Calu3 (cell line): ENCODE data around the gene ABCD2. TPM values are rescaled to one million over a fixed set of nuclear protein-coding genes. Genes with fewer than 3 reads are reported as not detected.

Experiments
- Bru-seq: library from RNA; stranded (reverse); fragments of 400-500 nt; gene quantifications from one replicate; lab custom pipeline; 2021; lab: Mats Ljungman, UMichigan
- BruChase-seq, 2 experiments: library from RNA; stranded (reverse); fragments of 400-500 nt; gene quantifications; one replicate each; lab custom pipeline; 2021; lab: Mats Ljungman, UMichigan
- BruUV-seq: library from RNA; stranded (reverse); fragments of 400-500 nt; replicated peaks from 2 replicates; lab custom pipeline; 2021; lab: Mats Ljungman, UMichigan
- CTCF ChIA-PET: fragments of 300-600 bp; sonication (Branson Sonifier 250); formaldehyde crosslinking; loops from one replicate; lab custom pipeline; 2022; ENCODE audit warnings: antibody characterized with exemption; lab: Charles Lee
- DNase-seq: peaks from one replicate; pipeline ENCODE4 v3.0.0; 2022
- H3K27ac Mint-ChIP-seq: one replicate; pipeline ENCODE4 v1.8.0; 2022; ENCODE audit warnings: mixed read lengths; ENCODE audit not compliant: unreplicated experiment
- H3K27me3 Mint-ChIP-seq: one replicate; pipeline ENCODE4 v1.8.0; 2022; ENCODE audit warnings: mixed read lengths; ENCODE audit not compliant: unreplicated experiment
- H3K36me3 Mint-ChIP-seq: one replicate; pipeline ENCODE4 v1.8.0; 2022; ENCODE audit warnings: mild to moderate bottlenecking, moderate library complexity, mixed read lengths; ENCODE audit not compliant: insufficient read depth, unreplicated experiment
- H3K4me1 Mint-ChIP-seq: one replicate; pipeline ENCODE4 v1.8.0; 2022; ENCODE audit warnings: mild to moderate bottlenecking, low read depth, mixed read lengths; ENCODE audit not compliant: unreplicated experiment
- H3K4me3 Mint-ChIP-seq: one replicate; pipeline ENCODE4 v1.8.0; 2022; ENCODE audit warnings: mild to moderate bottlenecking, low read depth, moderate library complexity, mixed read lengths; ENCODE audit not compliant: unreplicated experiment
- H3K9me3 Mint-ChIP-seq: one replicate; pipeline ENCODE4 v1.8.0; 2022; ENCODE audit warnings: low read depth, mixed read lengths; ENCODE audit not compliant: unreplicated experiment
- intact Hi-C: fragments of 100-400 bp; cut with micrococcal nuclease; formaldehyde crosslinking; loops from one replicate; pipeline ENCODE4 v1.10.0; 2022; ENCODE audit not compliant: unreplicated experiment
- long read RNA-seq: library from polyadenylated mRNA; stranded (forward); transcript quantifications from one replicate; pipeline ENCODE4 v2.0.0, GENCODE V29; 2022
- total RNA-seq: library from RNA; stranded (reverse); gene quantifications from 2 replicates; pipeline ENCODE4 v1.2.3, GENCODE V29; 2022
- TF ChIP-seq, protein P1 (sequence below): fragments of 200-600 bp; IDR thresholded peaks from one replicate; pipeline ENCODE4 v1.8.0; 2022; ENCODE audit warnings: antibody characterized with exemption; ENCODE audit not compliant: unreplicated experiment

ABCD2 gene
- total RNA-seq (not detected in 2 replicates), Bru-seq, nascent RNA (percentile 2 among the genes with signal in this experiment), BruChase-seq, experiment 1, labeled RNA remaining after a 6-hour chase (percentile 1 among the genes with signal in this experiment), BruChase-seq, experiment 2, labeled RNA remaining after a 2-hour chase (percentile 1 among the genes with signal in this experiment)
- long read RNA-seq = 0 reads

DNA sequence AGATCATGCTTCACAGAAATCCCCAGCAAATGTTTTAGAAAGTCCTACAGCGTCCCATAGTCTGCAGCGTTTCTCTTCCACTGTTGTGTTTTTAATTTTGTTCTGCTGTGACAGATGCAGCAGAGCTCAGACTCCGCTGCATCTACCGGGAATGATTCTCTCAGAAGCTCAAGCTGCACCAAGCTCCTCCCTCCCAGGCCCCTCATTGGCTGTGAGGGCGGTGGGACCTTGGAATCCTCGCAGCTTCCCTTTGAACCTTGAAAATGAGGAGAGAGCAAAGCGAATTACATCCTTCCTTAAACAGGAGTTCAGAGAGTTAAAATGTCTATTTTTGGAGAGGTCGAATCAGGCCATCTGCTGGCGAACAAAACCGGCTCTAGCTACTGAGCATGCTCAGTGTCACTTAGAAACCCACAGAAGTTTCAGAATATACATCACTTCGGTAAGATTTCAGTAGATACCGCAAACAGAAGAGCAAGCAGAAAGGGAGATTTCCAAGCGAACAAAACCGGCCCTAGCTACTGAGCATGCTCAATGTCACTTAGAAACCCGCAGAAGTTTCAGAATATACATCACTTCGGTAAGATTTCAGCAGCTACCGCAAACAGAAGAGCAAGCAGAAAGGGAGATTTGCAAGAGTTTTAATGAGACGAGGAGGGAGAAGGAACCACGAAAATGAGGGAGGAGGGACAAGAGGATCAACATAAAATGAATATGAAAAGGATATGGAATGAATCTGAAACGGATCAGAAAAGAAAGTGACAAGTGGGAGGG, at the start of gene ABCD2:
TSS of gene ABCD2 (minus strand) at position 144 of the 774 bp plus-strand sequence. CDS start 188 bp downstream, outside the sequence.
- Mint-ChIP-seq H3K27ac (no peak within 1 kb of the TSS), H3K36me3 (no peaks in the 10 kb centered on the region), H3K27me3 (no peaks in the 10 kb centered on the region), H3K4me1 (no peaks in the 10 kb centered on the region), H3K4me3 (no peak within 1 kb of the TSS), H3K9me3 (no peaks in the 10 kb centered on the region)
- no TSS peak for BruUV-seq
- CTCF ChIA-PET = no interaction called here
- peak; percentile 28 for DNase-seq
- intact Hi-C loops = no loop called here
- TF ChIP-seq, protein P1, sequence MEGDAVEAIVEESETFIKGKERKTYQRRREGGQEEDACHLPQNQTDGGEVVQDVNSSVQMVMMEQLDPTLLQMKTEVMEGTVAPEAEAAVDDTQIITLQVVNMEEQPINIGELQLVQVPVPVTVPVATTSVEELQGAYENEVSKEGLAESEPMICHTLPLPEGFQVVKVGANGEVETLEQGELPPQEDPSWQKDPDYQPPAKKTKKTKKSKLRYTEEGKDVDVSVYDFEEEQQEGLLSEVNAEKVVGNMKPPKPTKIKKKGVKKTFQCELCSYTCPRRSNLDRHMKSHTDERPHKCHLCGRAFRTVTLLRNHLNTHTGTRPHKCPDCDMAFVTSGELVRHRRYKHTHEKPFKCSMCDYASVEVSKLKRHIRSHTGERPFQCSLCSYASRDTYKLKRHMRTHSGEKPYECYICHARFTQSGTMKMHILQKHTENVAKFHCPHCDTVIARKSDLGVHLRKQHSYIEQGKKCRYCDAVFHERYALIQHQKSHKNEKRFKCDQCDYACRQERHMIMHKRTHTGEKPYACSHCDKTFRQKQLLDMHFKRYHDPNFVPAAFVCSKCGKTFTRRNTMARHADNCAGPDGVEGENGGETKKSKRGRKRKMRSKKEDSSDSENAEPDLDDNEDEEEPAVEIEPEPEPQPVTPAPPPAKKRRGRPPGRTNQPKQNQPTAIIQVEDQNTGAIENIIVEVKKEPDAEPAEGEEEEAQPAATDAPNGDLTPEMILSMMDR = no peak

DNA sequence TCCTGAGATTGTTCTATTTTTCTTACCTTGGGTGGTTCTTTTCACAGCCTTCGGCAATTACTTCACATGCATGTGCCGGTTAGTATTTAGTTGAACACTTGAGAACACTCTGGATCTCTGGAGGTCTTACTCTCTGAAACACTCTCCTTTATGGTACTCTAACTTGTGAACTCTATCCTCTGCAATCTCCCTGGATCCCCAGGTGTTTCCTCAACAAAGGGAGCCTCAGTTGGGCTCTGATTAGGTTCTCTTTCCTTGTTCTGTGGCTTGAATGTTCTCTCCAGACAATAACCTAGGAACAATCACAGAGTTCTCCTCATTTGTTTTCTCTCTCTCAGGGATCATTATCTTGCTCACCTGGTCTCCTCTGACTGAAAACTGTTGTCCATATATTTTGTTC, 40.5 kb upstream of the ABCD2 start:
- TF ChIP-seq, protein P1 = no peak
- no peak for DNase-seq
- Mint-ChIP-seq H3K4me3 (no peak overlapping the region), H3K9me3 (no peaks in the 10 kb centered on the region), H3K27ac (no peak overlapping the region), H3K36me3 (no peaks in the 10 kb centered on the region), H3K27me3 (no peaks in the 10 kb centered on the region), H3K4me1 (no peaks in the 10 kb centered on the region)
- no TSS peak for BruUV-seq
- CTCF ChIA-PET = no interaction called here
- intact Hi-C loops = no loop called here

DNA sequence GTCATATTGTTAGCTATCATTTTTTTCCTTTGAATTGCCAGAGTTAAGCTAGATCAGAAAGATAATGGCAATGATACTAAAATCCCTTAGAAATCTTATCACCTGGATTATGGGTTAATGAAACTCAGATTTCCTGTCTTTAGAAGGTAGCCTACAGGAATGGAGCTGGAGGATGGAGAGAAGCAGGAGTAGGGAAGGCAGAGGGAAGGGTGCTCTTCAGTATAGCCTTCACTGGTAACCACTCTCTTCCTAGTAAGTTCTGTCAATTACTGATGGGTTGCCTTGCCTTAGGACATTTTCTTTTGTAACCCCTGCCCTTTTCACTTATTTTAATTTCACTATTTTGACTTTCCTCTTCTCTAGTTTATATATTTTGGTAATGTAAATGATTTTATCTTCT, 27.8 kb upstream of the ABCD2 start:
- intact Hi-C loops = no loop called here
- BruUV-seq = no TSS peak
- Mint-ChIP-seq H3K27ac (no peak overlapping the region), H3K9me3 (no peaks in the 10 kb centered on the region), H3K27me3 (no peaks in the 10 kb centered on the region), H3K4me3 (no peak overlapping the region), H3K4me1 (no peaks in the 10 kb centered on the region), H3K36me3 (no peaks in the 10 kb centered on the region)
- TF ChIP-seq, protein P1 = no peak
- CTCF ChIA-PET = no interaction called here
- DNase-seq = no peak

DNA sequence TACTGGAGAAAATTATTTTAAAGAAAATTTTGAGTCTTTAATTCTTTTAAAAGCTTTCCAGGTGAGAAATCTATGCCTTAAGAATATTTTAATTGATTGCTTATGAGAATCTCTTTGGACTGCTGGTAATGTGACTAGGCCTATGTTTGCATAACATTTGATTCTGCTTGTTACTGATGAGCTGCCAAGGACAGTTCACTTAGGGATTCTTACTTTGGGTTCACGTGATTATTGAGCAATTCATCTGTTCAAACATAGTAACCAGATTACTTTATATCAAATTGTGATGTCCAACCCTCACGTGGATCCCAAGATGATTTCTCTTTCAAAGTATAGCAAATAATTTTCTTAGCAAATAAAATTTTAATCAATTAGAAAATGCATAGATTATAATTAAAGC, 27.4 kb upstream of the ABCD2 start:
- H3K4me3 Mint-ChIP-seq = no peak overlapping the region
- no peaks in the 10 kb centered on the region for H3K36me3 Mint-ChIP-seq
- BruUV-seq = no TSS peak
- intact Hi-C loops = no loop called here
- no peak overlapping the region for H3K27ac Mint-ChIP-seq
- CTCF ChIA-PET = interaction anchor here (0.7 kb wide), 1 partner anchor 252 kb away, joined by 4 read pairs; no protein-coding TSS in a partner anchor
- H3K27me3 Mint-ChIP-seq = no peaks in the 10 kb centered on the region
- TF ChIP-seq, protein P1 = no peak
- no peaks in the 10 kb centered on the region for H3K4me1 Mint-ChIP-seq
- DNase-seq = no peak
- no peaks in the 10 kb centered on the region for H3K9me3 Mint-ChIP-seq
